B cell (primary cell): ENCODE results near the gene PM20D2. TPM values are rescaled to one million over a fixed set of nuclear protein-coding genes. Genes with fewer than 3 reads are reported as not detected.

Experiments
- ATAC-seq: fragments of 200-7000 bp; cut with Tn5 transposase; one replicate; pipeline ENCODE4 v1.10.0; 2021; ENCODE audit warnings: low read depth, mild to moderate bottlenecking, moderate number of reproducible peaks, moderate library complexity
- CTCF ChIA-PET: fragments of 350-600 bp; sonication (Branson Sonifier 250); formaldehyde crosslinking; loops from one replicate; lab custom pipeline; 2021; ENCODE audit warnings: antibody characterized with exemption, inconsistent platforms; lab: Charles Lee
- POLR2A ChIA-PET: fragments of 350-600 bp; sonication (Branson Sonifier 250); formaldehyde crosslinking; loops from one replicate; lab custom pipeline; 2021; ENCODE audit warnings: antibody characterized with exemption; lab: Charles Lee
- DNase-seq: peaks from one replicate; pipeline ENCODE4 v3.0.0; 2013
- H2AFZ ChIP-seq: 2 replicates; pipeline ENCODE4 v1.6.1; 2012; ENCODE audit warnings: mild to moderate bottlenecking, low read depth, low read length; ENCODE audit not compliant: insufficient read depth, poor library complexity, severe bottlenecking
- H3K27ac ChIP-seq, 2 donors: 1 replicate in 1 of 2; 2 replicates in 1 of 2; pipeline ENCODE4 v1.5.1; 2012 to 2013; ENCODE audit warnings: low read length in 2 of 2, mild to moderate bottlenecking in 2 of 2, moderate library complexity in 1 of 2
- H3K27me3 ChIP-seq, 4 experiments: fragments of 200-600 bp in 1 of 4; sonication (generic) in 1 of 4; replicated peaks in 1 of 4; 1 replicate in 2 of 4; 2 replicates in 2 of 4; pipeline versions ENCODE4 v1.6.1 to v1.7.0; 2013 to 2016; ENCODE audit warnings: low read length in 3 of 4, mild to moderate bottlenecking in 2 of 4, mixed read lengths in 1 of 4, moderate library complexity in 1 of 4; ENCODE audit not compliant: insufficient read depth in 4 of 4, control insufficient read depth in 3 of 4; ENCODE audit errors: control extremely low read depth in 1 of 4
- H3K36me3 ChIP-seq, 2 experiments: replicated peaks in 1 of 2; 1 replicate in 1 of 2; 2 replicates in 1 of 2; pipeline versions ENCODE4 v1.6.1 to v1.7.1; 2013; ENCODE audit warnings: low read length in 1 of 2; ENCODE audit not compliant: insufficient read depth in 2 of 2, control insufficient read depth in 1 of 2; ENCODE audit errors: control extremely low read depth in 1 of 2, extremely low read depth in 1 of 2
- H3K4me1 ChIP-seq, 2 donors: fragments of 200-600 bp in 1 of 2; sonication (generic) in 1 of 2; 1 replicate in 1 of 2; 2 replicates in 1 of 2; pipeline versions ENCODE4 v1.5.1 to v1.6.1; 2013 to 2017; ENCODE audit warnings: low read length in 2 of 2; ENCODE audit not compliant: control insufficient read depth in 2 of 2, insufficient read depth in 2 of 2
- H3K4me2 ChIP-seq: replicated peaks from 2 replicates; pipeline ENCODE3; 2012; ENCODE audit warnings: mild to moderate bottlenecking, low read depth, low read length; ENCODE audit not compliant: poor library complexity, severe bottlenecking
- H3K4me3 ChIP-seq, 5 experiments: fragments of 200-600 bp in 1 of 5; sonication (generic) in 1 of 5; 1 replicate in 3 of 5; 2 replicates in 2 of 5; pipeline versions ENCODE4 v1.5.1 to v1.7.0; 2011 to 2016; ENCODE audit warnings: low read length in 4 of 5, mild to moderate bottlenecking in 4 of 5, low read depth in 2 of 5, control low read depth in 1 of 5, moderate library complexity in 1 of 5; ENCODE audit not compliant: insufficient read depth in 1 of 5; ENCODE audit errors: control extremely low read depth in 1 of 5, extremely low read depth in 1 of 5
- H3K79me2 ChIP-seq: fragments of 200-600 bp; sonication (generic); one replicate; pipeline ENCODE4 v1.6.0; 2016; ENCODE audit warnings: low read length; ENCODE audit not compliant: control insufficient read depth, insufficient read depth
- H3K9ac ChIP-seq: fragments of 200-600 bp; sonication (generic); 2 replicates; pipeline ENCODE4 v1.6.1; 2017; ENCODE audit warnings: mild to moderate bottlenecking, low read length, moderate library complexity
- H3K9me3 ChIP-seq, 3 donors: one replicate each; pipeline versions ENCODE4 v1.6.1 to v1.7.1; 2013; ENCODE audit warnings: low read length in 2 of 3; ENCODE audit not compliant: control insufficient read depth in 2 of 3, insufficient read depth in 1 of 3; ENCODE audit errors: control extremely low read depth in 1 of 3
- H4K20me1 ChIP-seq: 2 replicates; pipeline ENCODE4 v1.6.0; 2012; ENCODE audit warnings: mild to moderate bottlenecking, low read length; ENCODE audit not compliant: insufficient read depth, control insufficient read depth, poor library complexity, severe bottlenecking
- H3K27ac Mint-ChIP-seq: one replicate; pipeline ENCODE4 v1.8.0; 2021; ENCODE audit warnings: mixed read lengths
- H3K27me3 Mint-ChIP-seq: one replicate; pipeline ENCODE4 v1.8.0; 2021; ENCODE audit warnings: mixed read lengths
- H3K4me1 Mint-ChIP-seq: one replicate; pipeline ENCODE4 v1.8.0; 2021; ENCODE audit warnings: mixed read lengths
- H3K4me3 Mint-ChIP-seq: one replicate; pipeline ENCODE4 v1.8.0; 2021; ENCODE audit warnings: mixed read lengths
- H3K9me3 Mint-ChIP-seq: one replicate; pipeline ENCODE4 v1.8.0; 2022; ENCODE audit warnings: mixed read lengths; ENCODE audit not compliant: insufficient read depth
- CTCF ChIP-seq: fragments of 200-600 bp; IDR thresholded peaks from one replicate; pipeline ENCODE4 v1.8.0; 2022; ENCODE audit warnings: antibody characterized with exemption, mild to moderate bottlenecking
- EZH2 ChIP-seq: IDR thresholded peaks from 2 replicates; pipeline ENCODE4 v1.6.1; 2012; ENCODE audit warnings: borderline replicate concordance, low read depth, mild to moderate bottlenecking, moderate library complexity, low read length; ENCODE audit not compliant: insufficient read depth, poor library complexity, severe bottlenecking
- WGBS: methylation state at CpG from one replicate; pipeline ENCODE4 v1.1.5; 2013; ENCODE audit warnings: missing lambda C conversion rate; ENCODE audit not compliant: insufficient coverage; 5-methylcytosine and 5-hydroxymethylcytosine counted together
- intact Hi-C: fragments of 100-400 bp; cut with micrococcal nuclease; formaldehyde crosslinking; loops from one replicate; pipeline ENCODE4 v1.10.0; 2022
- polyA plus RNA-seq: library from polyadenylated mRNA; depleted of rRNA; stranded (reverse); fragments of >200 nt; gene quantifications from 2 replicates; pipeline ENCODE4 v1.2.3, GENCODE V29; 2012
- total RNA-seq, 2 donors: library from RNA; stranded (reverse); fragments of 120-200 nt in 1 of 2; gene quantifications; 1 replicate in 1 of 2; 2 replicates in 1 of 2; pipeline versions ENCODE4 v1.2.3 to v1.2.4, GENCODE V29; 2013 to 2022

The PM20D2 gene
- total and polyA plus RNA-seq, 2 donors (not counting 1 experiment from before 2014, with no cell fraction given) = 7.4 to 16.4 TPM

DNA sequence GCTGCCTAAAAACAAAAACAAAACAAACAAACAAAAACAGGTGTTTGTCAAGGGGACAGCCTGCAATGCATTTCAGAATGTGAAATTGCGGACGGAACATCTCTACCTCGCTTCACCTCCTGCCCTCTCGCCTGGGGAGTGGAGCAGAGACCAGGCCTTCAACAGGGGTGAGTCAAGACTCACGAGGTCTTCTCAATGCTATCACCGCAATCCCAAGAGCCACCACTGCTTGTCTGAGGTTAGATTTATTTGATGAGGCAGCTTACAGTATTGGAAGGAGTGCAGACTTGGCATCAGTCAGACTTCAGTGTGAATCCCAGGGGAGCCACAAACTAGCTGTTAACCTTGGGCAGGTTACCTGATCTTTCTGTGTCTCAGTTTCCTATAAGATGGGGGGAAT, 63.6 kb downstream of the PM20D2 start:
- CTCF ChIA-PET = interaction anchor here (0.7 kb wide), 1 partner anchor 255 kb away, joined by 6 read pairs; no protein-coding TSS in a partner anchor
- Mint-ChIP-seq H3K4me1 (no peaks in the 10 kb centered on the region), H3K4me3 (no peak overlapping the region), H3K27me3 (peaks cover 21% of the 10 kb centered on the region), H3K27ac (no peak overlapping the region), H3K9me3 (no peaks in the 10 kb centered on the region)
- Histone ChIP-seq H3K4me3 (no peak overlapping the region), H3K27me3 (peaks cover 0 to 6% (median 0%) of the 10 kb centered on the region in 4 experiments), H2AFZ (no peak overlapping the region), H3K9ac (no peak overlapping the region), H3K36me3 (no peaks in the 10 kb centered on the region), H4K20me1 (no peaks in the 10 kb centered on the region), H3K79me2 (no peaks in the 10 kb centered on the region), H3K4me1 (no peaks in the 10 kb centered on the region), H3K4me2 (no peak overlapping the region), H3K9me3 (peaks cover 0 to 2% (median 0%) of the 10 kb centered on the region in 3 donors), H3K27ac (no peak overlapping the region)
- intact Hi-C loops = no loop called here
- 100% methylated on average over 4 of the region's 6 CpGs for WGBS
- TF ChIP-seq CTCF = no peak
- no peak for TF ChIP-seq EZH2
- POLR2A ChIA-PET = no interaction called here
- no peak for DNase-seq
- ATAC-seq = no peak

- 54% methylated on average over 2 of the region's 5 CpGs for WGBS
- Mint-ChIP-seq H3K4me3 (no peak overlapping the region), H3K4me1 (no peaks in the 10 kb centered on the region), H3K27me3 (peaks cover 36% of the 10 kb centered on the region), H3K27ac (no peak overlapping the region), H3K9me3 (no peaks in the 10 kb centered on the region)
- no peak for DNase-seq
- H4K20me1 ChIP-seq = no peaks in the 10 kb centered on the region
- H3K4me1 ChIP-seq = no peaks in the 10 kb centered on the region
- no peaks in the 10 kb centered on the region for H3K79me2 ChIP-seq
- peaks cover 0 to 2% (median 0%) of the 10 kb centered on the region in 3 donors for H3K9me3 ChIP-seq
- intact Hi-C loops = no loop called here
- TF ChIP-seq CTCF (no peak), EZH2 (no peak)
- no peak overlapping the region for H3K27ac ChIP-seq
- ChIA-PET POLR2A (no interaction called here), CTCF (no interaction called here)
- no peak overlapping the region for H2AFZ ChIP-seq
- H3K36me3 ChIP-seq = no peaks in the 10 kb centered on the region
- H3K4me3 ChIP-seq = no peak overlapping the region
- H3K27me3 ChIP-seq = peaks cover 0 to 6% (median under 1%) of the 10 kb centered on the region in 4 experiments
- no peak for ATAC-seq
- H3K4me2 ChIP-seq = no peak overlapping the region
- no peak overlapping the region for H3K9ac ChIP-seq
Measured at GRCh38 chr6:89212472-89212871, 66.6 kb downstream of the PM20D2 start.
